HG02571 (cell line): ENCODE results near the gene FKBP5.
A peak's percentile ranks its signal among the peaks of the same experiment; 100 is the strongest.
"Not testable (repeated sequence)": the region's sequence is repeated elsewhere in the genome, so short reads cannot be mapped to it uniquely, and the experiment has no call there.

ENCODE experiments used
- ATAC-seq: cut with Tn5 transposase; IDR thresholded peaks from one replicate; pipeline ENCODE4 v1.9.1; 2021; ENCODE audit warnings: mild to moderate bottlenecking, moderate library complexity; ENCODE audit not compliant: unreplicated experiment

Gene FKBP5

DNA sequence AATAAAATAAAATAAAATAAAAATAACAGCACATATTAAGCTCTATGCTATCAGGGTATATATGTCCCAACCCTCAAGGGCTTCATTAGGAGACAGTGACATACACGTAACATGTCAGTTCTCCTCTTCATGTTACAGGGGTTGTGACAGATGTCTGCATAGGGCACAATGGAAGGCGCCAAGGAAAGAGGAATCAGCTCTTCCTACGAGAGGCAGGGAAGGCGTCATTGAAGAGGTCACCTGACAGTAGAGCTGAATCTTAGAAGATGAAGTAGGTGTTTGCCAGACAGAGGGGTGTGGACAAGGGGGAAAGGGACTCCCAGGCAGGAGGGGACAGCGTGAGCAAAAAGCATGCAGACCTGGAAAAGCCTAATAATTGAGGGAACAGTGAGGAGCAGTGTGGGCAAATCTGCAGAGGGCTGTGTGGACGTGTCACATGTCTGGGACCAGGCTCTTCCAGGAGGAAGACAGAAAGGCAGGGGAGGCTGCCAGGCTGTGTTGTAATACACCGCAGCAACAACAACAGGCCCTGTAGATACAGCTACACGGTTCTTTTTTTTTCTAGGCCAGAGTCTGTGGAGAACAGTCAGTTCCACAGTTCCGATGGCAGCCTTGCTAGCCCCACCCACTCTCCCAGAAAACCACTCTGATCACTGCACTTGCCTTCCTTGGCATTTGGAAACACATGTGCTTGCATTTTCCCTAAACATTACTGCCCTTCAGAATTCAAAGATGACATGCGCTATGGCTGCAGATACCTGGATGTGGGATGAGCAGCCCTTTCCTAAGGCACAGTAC, 2.5 kb upstream of the FKBP5 start:
- ATAC-seq: no peak

DNA sequence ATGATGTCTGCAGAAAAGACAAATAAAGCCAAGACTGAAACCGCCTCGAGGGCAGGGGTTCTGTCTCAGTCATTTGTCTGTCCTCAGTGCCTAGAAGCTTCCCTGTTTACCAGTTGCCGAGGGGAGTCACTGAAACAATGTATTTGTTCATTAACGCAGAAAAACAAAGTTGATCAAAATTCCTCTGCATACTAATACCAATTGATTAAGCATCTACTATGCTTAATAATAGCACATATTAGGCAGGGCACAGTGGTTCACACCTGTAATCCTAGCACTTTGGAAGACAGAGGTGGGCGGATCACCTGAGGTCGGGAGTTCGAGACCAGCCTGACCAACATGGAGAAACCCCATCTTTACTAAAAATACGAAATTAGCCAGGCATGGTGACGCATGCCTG, 1.8 kb upstream of the FKBP5 start:
- ATAC-seq: no peak

DNA sequence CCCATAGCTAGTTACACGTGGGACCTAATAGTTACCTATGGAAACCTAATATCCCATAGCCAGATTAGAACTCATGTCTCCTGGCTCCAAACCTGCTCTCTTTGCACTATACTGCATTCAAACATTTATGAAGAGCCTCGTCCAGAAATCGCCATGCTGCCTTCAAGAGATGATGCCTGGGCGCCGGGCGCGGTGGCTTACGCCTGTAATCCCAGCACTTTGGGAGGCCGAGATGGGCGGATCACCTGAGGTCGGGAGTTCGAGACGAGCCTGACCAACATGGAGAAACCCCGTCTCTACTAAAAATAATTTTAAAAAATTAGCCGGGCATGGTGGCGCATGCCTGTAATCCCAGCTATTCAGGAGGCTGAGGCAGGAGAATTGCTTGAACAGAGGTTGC, 1.3 kb upstream of the FKBP5 start:
- not testable (repeated sequence) for ATAC-seq

DNA sequence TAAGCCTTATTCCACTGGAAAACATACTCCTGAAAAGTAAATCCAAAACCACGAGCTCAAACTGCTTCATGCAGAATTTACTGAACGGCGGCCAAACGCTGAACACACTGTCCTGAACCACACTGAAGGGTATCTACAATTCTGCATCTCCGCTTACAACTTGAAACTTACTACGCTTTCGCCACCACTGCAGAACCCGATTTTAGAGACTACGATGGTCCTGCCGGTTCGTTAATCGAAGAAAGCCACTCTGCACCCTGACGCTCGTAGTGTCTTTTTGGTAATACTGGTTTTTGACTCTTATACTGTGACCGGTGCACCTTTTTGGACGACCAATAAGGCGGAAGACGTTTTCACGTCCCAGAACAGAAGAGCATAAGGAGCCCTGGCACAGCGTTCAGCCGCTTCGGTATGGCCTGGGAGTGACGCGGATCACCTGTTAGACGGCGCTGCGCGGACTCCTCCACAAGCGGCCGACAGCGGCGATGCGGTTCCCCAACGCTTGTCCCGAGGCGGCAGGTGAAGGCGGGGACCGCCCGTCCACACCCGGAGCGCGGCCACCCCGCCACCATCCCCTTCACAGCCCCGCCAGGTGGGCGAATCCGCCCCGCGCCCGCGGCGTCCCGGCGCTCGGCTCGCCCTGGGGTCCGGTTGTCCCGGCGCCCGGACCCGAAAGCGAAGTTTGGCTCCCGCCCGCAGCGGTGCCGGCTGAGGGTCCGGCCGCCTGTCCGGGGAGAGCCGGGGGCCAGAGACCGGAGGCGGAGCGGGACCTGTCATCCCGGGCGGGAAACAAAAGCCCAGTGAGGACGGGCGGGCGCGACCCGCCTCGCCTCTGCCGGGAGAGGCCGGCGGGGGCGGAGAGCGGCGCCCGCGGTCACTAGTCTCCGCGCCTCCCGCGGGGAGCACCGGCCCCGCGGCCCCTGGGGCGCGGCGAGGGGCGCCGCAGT, 784 bp downstream of the FKBP5 start:
- ATAC-seq: peak; percentile 28

DNA sequence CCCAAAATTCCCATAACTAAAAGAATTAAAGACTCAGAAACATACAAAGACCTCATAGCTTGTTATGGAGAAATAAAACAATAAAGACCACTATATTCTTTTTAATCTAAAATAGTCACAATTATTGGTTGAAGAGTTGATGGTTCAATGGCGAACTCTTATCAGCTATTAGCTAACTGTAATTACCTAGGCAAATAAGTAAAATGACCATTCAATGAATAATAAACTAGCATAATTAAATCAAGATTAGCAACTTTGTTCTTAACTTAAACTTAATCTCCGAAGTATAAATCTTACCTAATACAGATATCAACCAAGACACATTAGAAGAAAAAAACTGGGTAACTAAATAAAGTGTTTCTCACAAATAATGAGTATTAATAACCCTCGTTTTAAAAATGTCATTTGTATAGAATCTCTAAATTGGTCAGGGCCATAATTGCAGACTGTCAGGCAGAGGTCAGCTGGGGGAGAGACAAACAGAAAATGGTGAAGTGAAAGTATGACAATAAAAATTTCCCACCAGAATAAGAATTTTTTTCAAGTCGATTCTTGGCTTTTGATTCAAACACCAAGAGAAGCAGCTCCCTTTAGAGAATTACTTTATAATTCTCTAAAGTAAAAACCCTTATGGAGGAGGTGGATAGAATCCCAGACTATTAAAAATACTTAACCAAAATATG, 1.7 kb downstream of the FKBP5 start:
- no peak for ATAC-seq

DNA sequence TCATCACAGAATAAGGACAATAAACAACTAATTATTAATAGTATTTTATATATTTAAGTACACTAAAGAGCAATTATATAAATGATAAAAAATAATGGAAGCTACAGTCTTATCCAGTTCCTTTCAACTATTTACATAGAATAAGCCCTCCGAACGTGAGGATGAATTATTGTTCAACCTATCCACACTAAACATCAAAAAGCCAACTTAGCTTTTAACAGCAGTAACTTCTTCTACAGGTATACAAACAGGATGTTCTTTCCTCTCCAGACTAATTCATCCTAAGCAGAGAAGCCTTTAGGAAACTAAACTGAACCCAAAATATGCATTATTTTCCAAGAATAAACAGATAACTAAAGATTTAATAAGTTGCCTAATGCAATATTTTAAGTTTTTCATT, 2.3 kb downstream of the FKBP5 start:
- no peak for ATAC-seq

DNA sequence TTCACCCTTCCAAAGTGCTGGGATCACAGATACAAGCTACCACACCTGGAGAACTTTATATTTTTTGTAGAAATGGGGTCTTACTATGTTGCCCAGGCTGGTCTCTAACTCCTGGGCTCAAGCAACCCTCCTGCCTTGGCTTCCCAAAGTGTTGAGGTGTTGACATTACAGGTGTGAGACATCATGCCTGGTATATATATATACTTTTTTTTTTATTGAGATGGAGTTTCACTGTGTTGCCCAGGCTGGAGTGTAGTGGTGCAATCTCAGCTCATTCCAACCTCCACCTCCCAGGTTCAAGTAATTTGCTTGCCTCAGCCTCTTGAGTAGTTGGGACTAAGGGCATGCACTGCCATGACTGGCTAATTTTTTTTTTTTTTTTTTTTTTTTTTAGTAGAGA, 5.4 kb downstream of the FKBP5 start:
- ATAC-seq: no peak

DNA sequence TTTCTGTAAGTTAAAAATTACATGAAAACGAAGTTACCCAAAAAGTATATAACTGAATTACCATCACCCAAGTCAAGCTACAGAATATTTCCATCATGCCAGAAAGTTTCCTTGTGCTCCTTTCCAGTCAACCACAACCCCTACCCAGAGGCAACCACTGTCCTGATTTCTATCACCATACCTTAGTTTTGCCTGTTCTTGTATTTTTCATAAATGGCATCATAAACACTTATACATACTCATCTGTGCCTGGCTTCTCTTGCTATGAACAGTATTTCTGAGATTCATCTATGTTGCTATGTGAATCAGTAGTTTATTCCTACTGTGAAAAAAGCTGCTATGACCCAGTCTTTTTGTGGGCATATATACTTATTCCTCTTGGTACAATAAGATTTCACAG, 7.4 kb downstream of the FKBP5 start:
- ATAC-seq: no peak

DNA sequence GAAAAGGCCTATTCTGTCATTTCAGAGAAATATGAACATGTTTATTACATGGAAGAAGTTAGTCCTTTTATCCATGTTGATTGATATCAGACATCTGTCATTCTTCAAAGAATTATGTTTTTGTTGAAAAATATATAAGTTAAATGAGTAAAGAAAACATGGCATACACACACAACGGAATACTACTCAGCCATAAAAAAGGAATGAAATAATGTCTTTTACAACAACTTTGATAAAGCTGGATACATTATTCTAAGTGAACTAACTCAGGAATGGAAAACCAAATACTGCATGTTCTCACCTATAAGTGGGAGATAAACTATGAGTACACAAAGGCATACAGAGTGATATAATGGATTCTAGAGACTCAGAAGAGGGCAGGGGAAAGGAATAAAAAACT, 9.3 kb downstream of the FKBP5 start:
- ATAC-seq: no peak

DNA sequence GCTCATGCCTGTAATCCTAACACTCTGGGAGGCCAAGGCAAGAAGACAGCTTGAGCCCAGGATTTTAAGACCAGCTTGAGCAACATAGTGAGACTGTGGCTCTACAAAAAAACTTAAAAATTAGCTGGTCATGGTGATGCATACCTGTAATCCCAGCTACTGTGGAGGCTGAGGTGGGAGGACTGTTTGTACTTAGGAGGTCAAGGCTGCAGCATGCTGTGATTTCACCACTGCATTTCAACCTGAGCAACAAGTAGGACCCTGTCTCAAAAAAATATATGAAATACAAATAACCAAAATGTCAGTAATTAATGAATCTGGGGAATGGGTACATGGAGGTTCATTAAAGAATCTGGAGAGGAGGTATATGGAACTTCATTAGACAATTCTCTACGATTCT, 9.9 kb downstream of the FKBP5 start:
- ATAC-seq: no peak

DNA sequence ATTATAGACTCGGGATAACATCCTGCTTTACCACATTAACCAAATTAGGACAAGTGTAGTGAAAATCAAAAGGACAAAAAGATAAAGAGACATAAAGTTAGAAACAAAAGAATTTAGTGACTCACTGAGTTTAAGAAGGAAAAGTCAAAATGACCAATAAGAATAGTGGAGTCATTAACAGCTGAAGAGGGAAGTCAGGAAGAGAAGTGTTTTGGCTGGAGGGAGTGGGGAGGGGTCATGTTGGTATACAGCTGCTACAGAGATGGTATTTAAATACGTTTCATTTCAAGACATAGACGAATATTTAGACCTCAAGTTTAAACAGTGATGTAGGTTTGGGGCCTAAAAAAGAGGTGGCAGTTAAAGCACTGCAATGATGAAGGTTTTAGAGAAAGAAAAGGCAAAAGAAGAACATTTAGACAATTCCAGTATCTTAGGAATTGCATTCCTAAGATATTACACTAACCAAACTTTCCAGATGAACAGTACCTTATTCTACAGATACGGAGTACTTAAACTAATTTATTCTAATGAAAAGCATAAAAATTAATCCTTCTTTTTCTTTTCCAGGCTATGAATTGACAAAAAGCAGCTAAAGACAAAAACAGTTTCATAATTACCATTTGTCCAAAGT, 10.6 kb downstream of the FKBP5 start:
- ATAC-seq: no peak

DNA sequence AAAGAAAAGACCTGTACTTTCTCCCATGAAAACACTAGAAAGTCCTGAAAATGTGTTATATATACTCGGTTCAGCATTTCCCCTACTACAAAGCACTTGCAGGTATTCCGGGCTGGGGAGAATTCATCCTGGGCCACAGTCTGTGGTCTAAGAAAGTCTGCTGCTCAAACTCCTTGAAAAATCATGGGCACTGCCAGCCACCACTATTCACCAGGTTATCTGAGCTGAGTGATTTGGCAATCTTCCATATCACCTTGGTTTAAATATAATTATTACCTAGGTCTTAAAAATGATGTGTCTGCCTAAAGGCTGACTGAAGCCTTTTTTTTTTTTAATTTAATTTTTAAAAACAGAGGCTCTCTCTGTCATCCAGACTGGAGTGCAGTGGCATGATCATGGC, 11.3 kb downstream of the FKBP5 start:
- no peak for ATAC-seq

DNA sequence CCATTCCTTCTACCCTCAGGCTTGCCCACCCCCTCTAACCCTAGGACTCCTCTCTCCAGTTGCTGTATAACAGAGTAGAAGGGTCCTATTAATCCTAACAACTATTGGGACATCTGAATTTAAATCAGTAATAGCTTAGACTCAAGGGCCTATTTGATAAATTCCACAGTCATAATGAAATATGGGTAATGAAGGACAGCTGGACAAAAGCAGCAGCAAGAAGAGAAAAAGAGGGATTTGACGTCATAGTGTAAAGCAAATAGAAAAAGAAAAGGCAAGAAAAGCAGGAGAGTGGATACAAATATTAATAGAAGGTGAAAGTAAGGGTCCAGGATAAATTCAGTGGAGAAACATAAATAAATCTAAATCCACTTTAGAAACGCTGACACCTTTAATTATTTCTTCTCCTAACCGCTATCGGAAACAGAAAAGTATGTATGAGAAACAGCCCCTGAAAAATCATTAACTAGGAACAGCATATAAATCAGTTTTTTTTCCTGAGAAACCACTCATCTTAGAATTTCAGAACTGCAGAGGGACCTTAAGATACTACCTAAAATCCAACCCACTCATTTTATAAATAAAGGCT, 12.8 kb downstream of the FKBP5 start:
- ATAC-seq: no peak

DNA sequence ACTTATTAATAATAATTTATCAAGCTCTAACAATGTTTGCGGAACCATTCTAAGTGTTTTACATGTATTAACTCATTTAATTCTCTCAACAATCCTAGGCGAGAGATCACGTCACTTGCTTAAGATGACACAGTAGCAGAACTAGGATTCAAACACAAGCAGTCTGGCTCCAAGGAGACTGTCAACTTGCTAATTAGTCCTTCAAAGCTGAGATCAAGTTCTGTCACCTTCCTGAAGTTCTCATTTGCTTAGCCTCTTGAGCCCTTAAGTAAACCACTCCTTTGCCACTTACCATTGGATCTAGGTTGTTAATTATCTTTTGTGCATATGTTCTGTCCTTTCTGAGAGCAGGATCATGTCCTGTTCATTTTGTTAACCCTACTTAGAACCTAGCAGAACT, 14.1 kb downstream of the FKBP5 start:
- no peak for ATAC-seq

DNA sequence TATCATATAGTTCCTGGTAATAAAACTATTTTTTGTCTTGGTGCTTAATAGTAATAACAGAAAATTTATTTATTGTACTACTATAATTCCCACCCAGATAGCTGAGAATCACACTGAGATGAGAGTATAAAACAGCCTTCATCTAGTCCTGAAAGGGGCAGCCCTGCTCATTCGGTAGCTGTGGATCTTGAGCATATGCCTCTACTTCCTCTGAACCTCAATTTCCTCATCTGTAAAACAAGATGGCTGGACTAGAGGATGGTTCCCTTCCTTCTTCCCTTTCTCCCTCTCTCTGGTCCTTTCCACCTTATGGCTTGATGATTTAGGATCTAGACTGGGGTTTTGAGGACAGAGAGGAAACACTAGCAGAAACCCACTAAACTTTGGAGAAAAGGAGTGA, 15.0 kb downstream of the FKBP5 start:
- ATAC-seq: no peak

DNA sequence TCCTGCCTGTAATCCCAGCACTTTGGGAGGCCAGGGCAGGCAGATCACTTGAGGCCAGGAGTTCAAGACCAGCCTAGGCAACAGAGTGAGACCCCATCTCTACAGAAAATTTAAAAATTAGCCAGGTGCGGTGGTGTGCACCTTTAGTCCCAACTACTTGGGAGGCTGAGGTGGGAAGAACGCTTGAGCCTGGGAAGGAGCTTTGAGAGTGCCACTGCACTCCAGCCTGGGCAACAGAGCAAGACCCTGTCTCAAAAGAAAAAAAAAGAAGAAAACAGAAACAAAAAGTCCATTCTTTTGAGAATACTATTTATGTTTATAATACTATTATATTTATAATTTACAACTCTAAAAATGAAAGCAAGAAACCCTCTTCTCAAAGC, 15.4 kb downstream of the FKBP5 start:
- ATAC-seq: not testable (repeated sequence)

DNA sequence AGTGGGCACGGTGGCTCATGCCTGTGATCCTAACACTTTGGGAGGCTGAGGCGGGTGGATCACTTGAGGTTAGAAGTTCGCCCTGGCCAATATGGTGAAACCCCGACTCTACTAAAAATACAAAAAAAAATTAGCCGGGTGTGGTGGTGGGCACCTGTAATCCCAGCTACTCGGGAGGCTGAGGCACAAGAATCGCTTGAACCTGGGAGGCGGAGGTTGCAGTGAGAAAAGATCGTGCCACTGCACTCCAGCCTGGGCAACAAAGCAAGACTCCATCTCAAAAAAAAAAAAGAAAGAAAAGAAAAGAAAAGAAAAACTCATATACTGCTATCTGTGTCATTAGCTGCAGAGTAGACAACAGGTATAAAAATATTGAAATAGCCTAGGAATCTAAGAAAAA, 18.3 kb downstream of the FKBP5 start:
- not testable (repeated sequence) for ATAC-seq

DNA sequence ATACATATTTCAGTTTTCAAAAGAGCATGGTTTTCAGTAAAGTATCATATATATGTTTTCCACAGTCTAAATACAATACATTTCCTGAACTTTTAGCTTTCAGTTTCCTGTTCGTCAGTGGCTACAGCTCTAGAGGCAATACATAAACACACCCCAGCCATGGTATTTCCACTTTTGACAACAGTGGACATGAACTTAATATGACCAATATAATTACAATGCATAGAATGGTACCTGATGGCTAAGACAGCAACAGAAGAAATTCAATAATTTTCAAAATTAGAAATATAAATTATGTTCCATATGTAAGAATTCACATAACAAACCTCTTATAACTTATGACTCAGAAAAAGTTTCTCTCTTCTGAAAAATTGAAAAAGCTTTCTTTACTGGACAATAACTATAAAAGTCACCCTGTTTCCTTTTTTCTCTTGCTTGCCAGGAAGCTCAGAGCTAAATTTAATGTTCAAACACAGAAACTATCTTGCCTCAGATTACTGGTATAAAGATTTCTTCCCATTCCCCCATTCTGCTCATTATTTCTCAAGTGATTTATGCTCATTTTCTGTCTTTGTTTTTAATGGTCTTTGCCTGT, 19.2 kb downstream of the FKBP5 start:
- ATAC-seq: no peak

DNA sequence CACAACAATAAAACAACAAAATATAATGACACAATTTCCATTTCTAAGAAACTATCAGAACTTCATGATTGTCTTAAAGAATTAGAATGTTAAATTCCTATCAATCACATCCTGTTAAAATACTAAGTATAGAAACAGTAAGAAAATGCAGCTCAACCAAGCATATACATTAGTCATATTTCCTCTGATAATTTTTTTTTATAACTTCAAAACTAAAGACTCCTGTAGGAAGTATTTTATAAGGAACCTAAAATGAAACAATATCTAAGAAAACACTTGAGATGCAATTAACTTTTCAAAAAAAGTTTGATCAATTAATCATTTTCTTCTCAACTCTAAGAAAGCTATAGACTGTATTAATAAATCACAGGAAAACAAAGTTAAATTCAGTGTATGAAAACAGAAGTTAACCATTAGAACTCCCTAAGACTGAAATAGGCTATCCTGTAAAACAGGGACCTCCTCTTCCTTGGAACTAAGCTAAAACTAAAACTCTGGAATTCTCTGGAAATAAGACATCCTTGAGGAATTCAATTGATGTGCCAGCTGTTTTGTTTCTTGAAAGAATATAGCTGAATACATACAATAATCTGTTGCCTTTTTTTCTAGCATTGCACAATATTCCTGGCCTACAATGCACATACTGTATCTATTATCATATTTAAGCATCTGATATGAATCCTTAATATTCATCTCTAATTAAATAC, 19.8 kb downstream of the FKBP5 start:
- no peak for ATAC-seq

DNA sequence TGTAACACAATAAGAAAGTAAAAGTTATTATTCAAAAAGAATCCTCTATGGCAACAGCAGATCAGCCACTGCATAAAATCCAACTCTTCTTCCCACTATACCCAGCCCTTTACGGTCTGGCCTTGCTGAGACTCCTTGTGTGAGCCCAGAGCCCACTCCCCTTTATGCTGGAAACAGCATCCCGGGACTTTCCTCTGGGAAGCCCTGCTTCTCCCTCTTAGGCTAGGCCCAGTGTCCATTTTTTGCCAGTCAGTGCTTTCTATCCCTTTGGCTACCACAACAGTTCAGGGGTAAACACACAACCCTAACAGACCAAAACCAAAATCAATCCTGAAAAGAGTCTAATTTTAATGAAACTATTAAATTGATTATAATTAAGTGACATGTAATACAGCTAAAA, 20.6 kb downstream of the FKBP5 start:
- ATAC-seq: no peak
